ENCODE measurements around the gene NPIPB2.
"Not testable (repeated sequence)": the region's sequence is repeated elsewhere in the genome, so short reads cannot be mapped to it uniquely, and the experiment has no call there.

NPIPB2 gene

GRCh38 chr16:11972128-11972527, 30.3 kb upstream of the NPIPB2 start:
- no peak overlapping the region for H3K9ac ChIP-seq (ENCODE audit: low read length)
- peaks cover 20% of the 10 kb centered on the region for H3K4me1 ChIP-seq (ENCODE audit: low read length)
- H3K9me3 ChIP-seq (ENCODE audit: insufficient read depth, low read length) = no peaks in the 10 kb centered on the region
- peak overlapping the region; percentile 39; the same call in 1 of the 2 replicates for H3K4me2 ChIP-seq (ENCODE audit: low read length)
- H3K4me3 ChIP-seq (ENCODE audit: low read length) = no peak overlapping the region
- H3K79me2 ChIP-seq (ENCODE audit: low read length) = peaks cover 13% of the 10 kb centered on the region
- TF ChIP-seq EZH2phosphoT487 (IDR thresholded peaks at IDR 0.05; ENCODE audit: low read depth) = no peak
- TF ChIP-seq CTCF (IDR thresholded peaks at IDR 0.05; ENCODE audit: low read depth, low read length) = peak; percentile 33
- H3K27me3 ChIP-seq (ENCODE audit: low read depth, low read length) = no peaks in the 10 kb centered on the region
- no peak overlapping the region for H2AFZ ChIP-seq (ENCODE audit: low read depth, low read length)
- no peaks in the 10 kb centered on the region for H4K20me1 ChIP-seq (ENCODE audit: insufficient read depth, low read length)
- no peak overlapping the region for H3K27ac ChIP-seq (ENCODE audit: low read length)
- H3K36me3 ChIP-seq (replicated peaks; ENCODE audit: low read depth, low read length) = no peaks in the 10 kb centered on the region

GRCh38 chr16:11970292-11970691, 28.4 kb upstream of the NPIPB2 start:
- not testable (repeated sequence) for H3K9me3 ChIP-seq (ENCODE audit: insufficient read depth, low read length); H4K20me1 ChIP-seq (ENCODE audit: insufficient read depth, low read length); H3K79me2 ChIP-seq (ENCODE audit: low read length); H3K36me3 ChIP-seq (replicated peaks; ENCODE audit: low read depth, low read length); H2AFZ ChIP-seq (ENCODE audit: low read depth, low read length); H3K4me3 ChIP-seq (ENCODE audit: low read length); H3K27me3 ChIP-seq (ENCODE audit: low read depth, low read length); H3K4me2 ChIP-seq (ENCODE audit: low read length); H3K27ac ChIP-seq (ENCODE audit: low read length); H3K9ac ChIP-seq (ENCODE audit: low read length)
- H3K4me1 ChIP-seq (ENCODE audit: low read length) = peaks cover 28% of the 10 kb centered on the region

GRCh38 chr16:11968577-11968976, 26.7 kb upstream of the NPIPB2 start:
- TF ChIP-seq CTCF (IDR thresholded peaks at IDR 0.05; ENCODE audit: low read depth, low read length) = no peak
- no peak for TF ChIP-seq EZH2phosphoT487 (IDR thresholded peaks at IDR 0.05; ENCODE audit: low read depth)
- no peak overlapping the region for H2AFZ ChIP-seq (ENCODE audit: low read depth, low read length)
- H3K4me1 ChIP-seq (ENCODE audit: low read length) = peaks cover 41% of the 10 kb centered on the region
- H3K36me3 ChIP-seq (replicated peaks; ENCODE audit: low read depth, low read length) = no peaks in the 10 kb centered on the region
- no peaks in the 10 kb centered on the region for H4K20me1 ChIP-seq (ENCODE audit: insufficient read depth, low read length)
- no peak overlapping the region for H3K4me3 ChIP-seq (ENCODE audit: low read length)
- no peaks in the 10 kb centered on the region for H3K79me2 ChIP-seq (ENCODE audit: low read length)
- H3K4me2 ChIP-seq (ENCODE audit: low read length) = no peak overlapping the region
- no peaks in the 10 kb centered on the region for H3K27me3 ChIP-seq (ENCODE audit: low read depth, low read length)
- H3K9ac ChIP-seq (ENCODE audit: low read length) = no peak overlapping the region
- H3K9me3 ChIP-seq (ENCODE audit: insufficient read depth, low read length) = no peaks in the 10 kb centered on the region
- H3K27ac ChIP-seq (ENCODE audit: low read length) = no peak overlapping the region

- TF ChIP-seq CTCF (IDR thresholded peaks at IDR 0.05; ENCODE audit: low read depth, low read length) = no peak
- no peak for TF ChIP-seq EZH2phosphoT487 (IDR thresholded peaks at IDR 0.05; ENCODE audit: low read depth)
- Histone ChIP-seq H3K4me3 (ENCODE audit: low read length) (no peak overlapping the region), H3K79me2 (ENCODE audit: low read length) (no peaks in the 10 kb centered on the region), H3K27ac (ENCODE audit: low read length) (no peak overlapping the region), H3K36me3 (replicated peaks; ENCODE audit: low read depth, low read length) (no peaks in the 10 kb centered on the region), H4K20me1 (ENCODE audit: insufficient read depth, low read length) (no peaks in the 10 kb centered on the region), H3K27me3 (ENCODE audit: low read depth, low read length) (no peaks in the 10 kb centered on the region), H3K9ac (ENCODE audit: low read length) (no peak overlapping the region), H2AFZ (ENCODE audit: low read depth, low read length) (no peak overlapping the region), H3K4me2 (ENCODE audit: low read length) (no peak overlapping the region), H3K9me3 (ENCODE audit: insufficient read depth, low read length) (no peaks in the 10 kb centered on the region), H3K4me1 (ENCODE audit: low read length) (peaks cover 51% of the 10 kb centered on the region)
Measured at GRCh38 chr16:11967195-11967911, 25.5 kb upstream of the NPIPB2 start.

All from OCI-LY3 (cell line).